HepG2 (cell line): ENCODE measurements around the gene CYP2S1.
A peak's percentile ranks its signal among the peaks of the same experiment; 100 is the strongest.

ENCODE experiments used
- CAMTA2 ChIP-seq: sonication (generic); formaldehyde crosslinking; IDR thresholded peaks from 2 replicates; pipeline ENCODE4 v1.4.0; 2020; ENCODE audit warnings: mild to moderate bottlenecking, missing genetic modification reagents, borderline replicate concordance
- CTCF ChIP-seq: sonication (generic); formaldehyde crosslinking; IDR thresholded peaks from 2 replicates; pipeline ENCODE4 v1.5.0; 2020; ENCODE audit warnings: mild to moderate bottlenecking, missing genetic modification reagents, moderate library complexity
- E2F5 ChIP-seq: sonication (generic); formaldehyde crosslinking; conservative IDR thresholded peaks from 2 replicates; pipeline ENCODE4 v1.4.0; 2020; ENCODE audit warnings: missing genetic modification reagents
- ETS1 ChIP-seq: sonication (generic); formaldehyde crosslinking; IDR thresholded peaks from 2 replicates; pipeline ENCODE4 v1.4.0; 2020; ENCODE audit warnings: missing genetic modification reagents
- FOXP4 ChIP-seq: sonication (generic); formaldehyde crosslinking; IDR thresholded peaks from 2 replicates; pipeline ENCODE4 v1.4.0; 2020; ENCODE audit warnings: missing genetic modification reagents
- POLR2AphosphoS2 ChIP-seq: IDR thresholded peaks from 2 replicates; pipeline ENCODE4 v1.6.1; 2011; ENCODE audit warnings: low read depth, low read length, improper control_type of control experiment
- PREB ChIP-seq: sonication (generic); formaldehyde crosslinking; IDR thresholded peaks from 2 replicates; pipeline ENCODE4 v1.4.0; 2020; ENCODE audit warnings: missing genetic modification reagents
- RAD21 ChIP-seq: fragments of 450-650 bp; formaldehyde crosslinking; IDR thresholded peaks from 2 replicates; pipeline ENCODE4 v1.5.0; 2020; ENCODE audit warnings: mild to moderate bottlenecking
- RNF2 ChIP-seq: fragments of 450-650 bp; conservative IDR thresholded peaks from 2 replicates; pipeline ENCODE4 v1.6.1; 2016; ENCODE audit warnings: low read depth
- SOX5 ChIP-seq: IDR thresholded peaks from 2 replicates; pipeline ENCODE4 v1.6.1; 2016; ENCODE audit warnings: borderline replicate concordance
- TCF12 ChIP-seq, 2 experiments: fragments of 450-650 bp in 1 of 2; sonication (generic) in 1 of 2; formaldehyde crosslinking in 1 of 2; IDR thresholded peaks; 2 replicates each; pipeline versions ENCODE4 v1.6.1 to v1.8.0; 2017 to 2022; ENCODE audit warnings: antibody characterized with exemption in 1 of 2, mild to moderate bottlenecking in 1 of 2, missing genetic modification reagents in 1 of 2, moderate library complexity in 1 of 2
- TP53 ChIP-seq: sonication (generic); formaldehyde crosslinking; conservative IDR thresholded peaks from 2 replicates; pipeline ENCODE4 v1.4.0; 2020; ENCODE audit warnings: missing genetic modification reagents
- ZFP36 ChIP-seq: fragments of 150-350 bp; IDR thresholded peaks from 2 replicates; pipeline ENCODE4 v1.6.1; 2018; ENCODE audit warnings: borderline replicate concordance, low read length, low read depth; ENCODE audit not compliant: partially characterized antibody
- ZNF121 ChIP-seq: sonication (generic); formaldehyde crosslinking; IDR thresholded peaks from 2 replicates; pipeline ENCODE4 v1.5.0; 2020; ENCODE audit warnings: mild to moderate bottlenecking, missing genetic modification reagents

GRCh38 chr19:41192574-41193429 is at the start of gene CYP2S1:
- TF ChIP-seq PREB (CRISPR knock-in tag) (no peak), CAMTA2 (CRISPR knock-in tag) (no peak), RAD21 (CRISPR knock-in tag) (no peak), TP53 (CRISPR knock-in tag) (no peak), RNF2 (no peak), SOX5 (CRISPR knock-in tag) (no peak), CTCF (CRISPR knock-in tag) (no peak), POLR2AphosphoS2 (no peak), FOXP4 (CRISPR knock-in tag) (0 out of 2 replicates have a peak, but pooled peaks have one; percentile 22), ETS1 (CRISPR knock-in tag) (no peak), ZNF121 (no peak), ZFP36 (no peak), E2F5 (CRISPR knock-in tag) (no peak), TCF12 (IDR thresholded peaks at IDR 0.05) (no peak), TCF12 (CRISPR knock-in tag; IDR thresholded peaks at IDR 0.05) (no peak)
